Measurements from ENCODE around the gene OR2F2. TPM values are rescaled to one million over a fixed set of nuclear protein-coding genes. Genes with fewer than 3 reads are reported as not detected.

Gene OR2F2
- total and polyA plus RNA-seq, 7 donors = not detected

GRCh38 chr7:143953421-143953820, 18.4 kb downstream of the OR2F2 start:
- TF ChIP-seq CTCF (IDR thresholded peaks at IDR 0.05) (no peak), POLR2AphosphoS5 (IDR thresholded peaks at IDR 0.05) (no peak), EP300 (IDR thresholded peaks at IDR 0.05) (no peak), POLR2A (IDR thresholded peaks at IDR 0.05) (no peak)
- 71 to 91% methylated on average over 3 of the region's 3 CpGs for WGBS, 2 donors
- no peak for DNase-seq
- H3K4me1 ChIP-seq = peaks cover 0 to 13% (median 4%) of the 10 kb centered on the region in 4 donors
- H3K9me3 ChIP-seq = no peaks in the 10 kb centered on the region
- H3K27me3 ChIP-seq = no peaks in the 10 kb centered on the region
- no peak overlapping the region for H3K27ac ChIP-seq
- intact Hi-C loops (cut with DNase I) = no loop called here
- no peaks in the 10 kb centered on the region for H3K36me3 ChIP-seq
- H3K4me3 ChIP-seq = no peak overlapping the region

- no peak overlapping the region for H3K27ac ChIP-seq
- TF ChIP-seq POLR2A (IDR thresholded peaks at IDR 0.05) (no peak), POLR2AphosphoS5 (IDR thresholded peaks at IDR 0.05) (no peak), CTCF (IDR thresholded peaks at IDR 0.05) (no peak), EP300 (IDR thresholded peaks at IDR 0.05) (no peak)
- H3K27me3 ChIP-seq = no peaks in the 10 kb centered on the region
- no peak for DNase-seq
- H3K4me3 ChIP-seq = no peak overlapping the region
- no peaks in the 10 kb centered on the region for H3K9me3 ChIP-seq
- intact Hi-C loops (cut with DNase I) = no loop called here
- WGBS, 2 donors = 74 to 77% methylated on average over 2 of the region's 2 CpGs
- peaks cover 0 to 13% (median 4%) of the 10 kb centered on the region in 4 donors for H3K4me1 ChIP-seq
- no peaks in the 10 kb centered on the region for H3K36me3 ChIP-seq
These were observed 19.1 kb downstream of the OR2F2 start for GRCh38 chr7:143954135-143954534.

- Histone ChIP-seq H3K27ac (no peak within 1 kb of the TSS), H3K4me3 (no peak within 1 kb of the TSS), H3K36me3 (no peaks in the 10 kb centered on the region), H3K9me3 (no peaks in the 10 kb centered on the region), H3K27me3 (no peaks in the 10 kb centered on the region), H3K4me1 (peaks cover 0 to 13% (median 4%) of the 10 kb centered on the region in 4 donors)
- TF ChIP-seq POLR2A (IDR thresholded peaks at IDR 0.05) (no peak), POLR2AphosphoS5 (IDR thresholded peaks at IDR 0.05) (no peak), CTCF (IDR thresholded peaks at IDR 0.05) (no peak), EP300 (IDR thresholded peaks at IDR 0.05) (no peak)
- WGBS, 2 donors = 77 to 86% methylated on average over 3 of the region's 3 CpGs
- no peak for DNase-seq
- intact Hi-C loops (cut with DNase I) = no loop called here
These were observed 19.5 kb downstream of the OR2F2 start, which contains the start of gene OR2F1 for GRCh38 chr7:143954544-143954943. TSS of gene OR2F1 (plus strand) at chr7:143954844. CDS start at chr7:143959971, 5,127 bp downstream.

- H3K9me3 ChIP-seq = no peaks in the 10 kb centered on the region
- H3K27me3 ChIP-seq = no peaks in the 10 kb centered on the region
- TF ChIP-seq POLR2AphosphoS5 (IDR thresholded peaks at IDR 0.05) (no peak), POLR2A (IDR thresholded peaks at IDR 0.05) (no peak), EP300 (IDR thresholded peaks at IDR 0.05) (no peak), CTCF (IDR thresholded peaks at IDR 0.05) (no peak)
- peaks cover 0 to 6% (median 1%) of the 10 kb centered on the region in 4 donors for H3K4me1 ChIP-seq
- DNase-seq = no peak
- no peaks in the 10 kb centered on the region for H3K36me3 ChIP-seq
- no peak overlapping the region for H3K4me3 ChIP-seq
- no peak overlapping the region for H3K27ac ChIP-seq
- 31 to 70% methylated on average over 3 of the region's 3 CpGs for WGBS, 2 donors
- intact Hi-C loops (cut with DNase I) = no loop called here
These were observed 23.7 kb downstream of the OR2F2 start for GRCh38 chr7:143958781-143959180.

Measured in sigmoid colon (tissue), 7 donors.